SK-N-MC (cell line): ENCODE data around the gene PCDHB14.

Experiments used
- DNase-seq: peaks from one replicate; pipeline ENCODE4 v3.0.0-alpha.2; 2011; ENCODE audit warnings: low read depth, low spot score
- H3K27ac ChIP-seq: fragments of 200-600 bp; sonication (generic); 2 replicates; pipeline ENCODE4 v1.5.1; 2016; ENCODE audit warnings: mixed run types
- H3K36me3 ChIP-seq: fragments of 200-600 bp; sonication (generic); 2 replicates; pipeline ENCODE4 v1.6.1; 2017; ENCODE audit warnings: antibody characterized with exemption, low read length, mixed read lengths; ENCODE audit not compliant: insufficient read depth
- H3K4me3 ChIP-seq: fragments of 200-600 bp; sonication (generic); 2 replicates; pipeline ENCODE4 v1.5.1; 2016
- H3K9ac ChIP-seq: fragments of 200-600 bp; sonication (generic); 2 replicates; pipeline ENCODE4 v1.8.0; 2017; ENCODE audit warnings: mixed run types, mixed read lengths; ENCODE audit not compliant: insufficient read length
- H3K9me3 ChIP-seq: fragments of 200-600 bp; sonication (generic); 2 replicates; pipeline ENCODE4 v1.6.1; 2017; ENCODE audit warnings: low read depth, mild to moderate bottlenecking, antibody characterized with exemption, low read length, moderate library complexity, mixed read lengths
- EZH2 ChIP-seq: fragments of 200-600 bp; sonication (generic); IDR thresholded peaks from one replicate; pipeline ENCODE4 v1.6.1; 2017; ENCODE audit warnings: antibody characterized with exemption
- FOXP2 ChIP-seq: optimal IDR thresholded peaks from 2 replicates; pipeline ENCODE3; 2011; ENCODE audit warnings: mild to moderate bottlenecking, moderate library complexity; ENCODE audit not compliant: insufficient read depth; ENCODE audit errors: extremely low read length, control extremely low read depth
- POLR2AphosphoS5 ChIP-seq: IDR thresholded peaks from 2 replicates; pipeline ENCODE4 v1.6.1; 2012; ENCODE audit warnings: mild to moderate bottlenecking, low read depth, low read length, borderline replicate concordance

Gene PCDHB14

GRCh38 chr5:141261238-141261546, 38.0 kb downstream of the PCDHB14 start:
- H3K9ac ChIP-seq = no peak overlapping the region
- peaks cover 5% of the 10 kb centered on the region; the same call in 1 of the 2 replicates for H3K9me3 ChIP-seq
- no peak overlapping the region for H3K4me3 ChIP-seq
- no peak overlapping the region for H3K27ac ChIP-seq
- H3K36me3 ChIP-seq = no peaks in the 10 kb centered on the region
- TF ChIP-seq POLR2AphosphoS5 (no peak), EZH2 (no peak), FOXP2 (no peak)
- DNase-seq = no peak

GRCh38 chr5:141269195-141269594, 46.1 kb downstream of the PCDHB14 start:
- H3K9me3 ChIP-seq = no peaks in the 10 kb centered on the region; the same call in 1 of the 2 replicates
- TF ChIP-seq FOXP2 (no peak), EZH2 (no peak), POLR2AphosphoS5 (no peak)

GRCh38 chr5:141272906-141273305, 49.8 kb downstream of the PCDHB14 start:
- no peak overlapping the region for H3K4me3 ChIP-seq
- no peak for DNase-seq
- no peaks in the 10 kb centered on the region for H3K36me3 ChIP-seq
- H3K27ac ChIP-seq = no peak overlapping the region
- H3K9me3 ChIP-seq = peaks cover 3% of the 10 kb centered on the region; the same call in 1 of the 2 replicates
- no peak for TF ChIP-seq EZH2
- H3K9ac ChIP-seq = no peak overlapping the region

More at GRCh38 chr5:141269195-141269594, 46.1 kb downstream of the PCDHB14 start:
- DNase-seq = no peak
- Histone ChIP-seq H3K27ac (no peak overlapping the region), H3K4me3 (no peak overlapping the region), H3K9ac (no peak overlapping the region), H3K36me3 (no peaks in the 10 kb centered on the region)
